LNCAP (cell line): ENCODE measurements around the gene SLC1A7.

Experiments
- TF ChIP-seq, protein P1 (sequence below): fragments of 450-650 bp; IDR thresholded peaks from 2 replicates; pipeline ENCODE4 v1.5.1; 2017; ENCODE audit warnings: mild to moderate bottlenecking

The SLC1A7 gene

DNA sequence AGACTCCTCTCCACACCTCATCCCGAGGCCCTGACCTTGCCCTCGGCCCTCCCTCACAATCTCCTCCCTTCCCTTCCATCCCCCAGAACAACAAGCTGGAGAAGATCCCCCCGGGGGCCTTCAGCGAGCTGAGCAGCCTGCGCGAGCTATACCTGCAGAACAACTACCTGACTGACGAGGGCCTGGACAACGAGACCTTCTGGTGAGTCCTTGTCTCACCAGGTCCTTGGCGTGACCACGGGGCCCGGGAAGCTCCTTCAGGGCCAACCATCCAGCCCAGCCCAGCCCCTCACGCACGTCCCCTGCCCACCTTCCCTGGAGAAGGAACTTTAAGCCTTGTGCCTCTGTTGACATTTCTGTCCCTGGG is 64.9 kb downstream of the SLC1A7 start:
- TF ChIP-seq, protein P1, sequence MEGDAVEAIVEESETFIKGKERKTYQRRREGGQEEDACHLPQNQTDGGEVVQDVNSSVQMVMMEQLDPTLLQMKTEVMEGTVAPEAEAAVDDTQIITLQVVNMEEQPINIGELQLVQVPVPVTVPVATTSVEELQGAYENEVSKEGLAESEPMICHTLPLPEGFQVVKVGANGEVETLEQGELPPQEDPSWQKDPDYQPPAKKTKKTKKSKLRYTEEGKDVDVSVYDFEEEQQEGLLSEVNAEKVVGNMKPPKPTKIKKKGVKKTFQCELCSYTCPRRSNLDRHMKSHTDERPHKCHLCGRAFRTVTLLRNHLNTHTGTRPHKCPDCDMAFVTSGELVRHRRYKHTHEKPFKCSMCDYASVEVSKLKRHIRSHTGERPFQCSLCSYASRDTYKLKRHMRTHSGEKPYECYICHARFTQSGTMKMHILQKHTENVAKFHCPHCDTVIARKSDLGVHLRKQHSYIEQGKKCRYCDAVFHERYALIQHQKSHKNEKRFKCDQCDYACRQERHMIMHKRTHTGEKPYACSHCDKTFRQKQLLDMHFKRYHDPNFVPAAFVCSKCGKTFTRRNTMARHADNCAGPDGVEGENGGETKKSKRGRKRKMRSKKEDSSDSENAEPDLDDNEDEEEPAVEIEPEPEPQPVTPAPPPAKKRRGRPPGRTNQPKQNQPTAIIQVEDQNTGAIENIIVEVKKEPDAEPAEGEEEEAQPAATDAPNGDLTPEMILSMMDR = no peak

DNA sequence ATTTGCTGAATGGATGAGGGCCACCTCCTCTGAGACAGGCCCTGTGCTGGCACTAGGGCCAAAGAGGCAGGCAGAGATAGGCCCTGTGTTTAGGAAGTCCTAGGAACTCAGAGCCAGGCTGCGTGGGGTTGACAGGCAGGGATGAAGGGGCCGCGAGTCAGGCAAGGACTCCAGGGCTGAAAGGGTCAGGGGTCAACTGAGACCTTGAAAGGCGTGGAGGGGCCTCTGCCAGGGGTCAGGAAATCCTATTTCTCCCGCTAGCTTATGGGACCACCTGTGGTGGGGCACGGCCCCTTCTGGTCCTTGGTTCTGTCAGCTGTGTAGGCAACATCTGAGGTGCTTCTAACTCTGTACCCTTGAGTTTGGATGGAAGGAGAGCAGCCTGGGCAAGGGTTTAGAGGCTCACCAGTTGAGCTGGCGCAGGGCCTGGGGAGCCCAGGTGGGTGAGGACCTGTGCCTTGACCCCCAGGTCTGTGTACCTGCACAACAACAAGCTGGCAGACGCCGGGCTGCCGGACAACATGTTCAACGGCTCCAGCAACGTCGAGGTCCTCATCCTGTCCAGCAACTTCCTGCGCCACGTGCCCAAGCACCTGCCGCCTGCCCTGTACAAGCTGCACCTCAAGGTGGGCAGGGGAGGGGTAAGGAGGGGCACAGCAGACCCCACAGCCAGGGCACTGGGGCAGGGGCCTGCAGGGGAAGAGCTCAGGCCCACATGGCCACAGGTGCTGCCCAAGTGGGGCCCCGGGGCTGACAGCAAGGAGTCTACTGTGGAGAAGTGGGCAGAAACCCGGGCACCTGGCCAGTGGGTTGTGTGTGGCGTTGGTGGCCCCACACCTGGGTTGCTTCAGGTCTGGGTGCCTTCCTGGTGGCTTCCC is 65.5 kb downstream of the SLC1A7 start:
- TF ChIP-seq, protein P1 = no peak

DNA sequence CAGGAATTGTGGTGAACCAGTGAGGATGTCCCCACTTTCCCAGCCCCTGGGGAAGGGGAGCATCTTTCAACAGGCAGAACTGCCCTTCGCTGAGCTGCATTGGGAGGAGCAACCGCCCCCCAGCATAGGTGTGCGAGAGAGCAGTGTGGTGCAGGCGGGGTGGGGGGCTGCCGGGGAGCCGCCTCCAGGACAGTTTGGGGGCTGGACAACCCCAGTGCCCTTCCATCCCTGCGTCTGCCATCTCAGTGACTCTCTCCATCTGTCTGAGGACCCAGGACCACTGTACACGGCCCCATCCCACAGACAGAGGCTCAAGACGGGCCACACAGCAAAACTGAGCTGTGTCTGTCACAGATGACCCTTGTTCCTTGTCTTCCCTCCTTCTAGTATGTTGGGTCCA is 66.3 kb downstream of the SLC1A7 start:
- TF ChIP-seq, protein P1 = no peak

DNA sequence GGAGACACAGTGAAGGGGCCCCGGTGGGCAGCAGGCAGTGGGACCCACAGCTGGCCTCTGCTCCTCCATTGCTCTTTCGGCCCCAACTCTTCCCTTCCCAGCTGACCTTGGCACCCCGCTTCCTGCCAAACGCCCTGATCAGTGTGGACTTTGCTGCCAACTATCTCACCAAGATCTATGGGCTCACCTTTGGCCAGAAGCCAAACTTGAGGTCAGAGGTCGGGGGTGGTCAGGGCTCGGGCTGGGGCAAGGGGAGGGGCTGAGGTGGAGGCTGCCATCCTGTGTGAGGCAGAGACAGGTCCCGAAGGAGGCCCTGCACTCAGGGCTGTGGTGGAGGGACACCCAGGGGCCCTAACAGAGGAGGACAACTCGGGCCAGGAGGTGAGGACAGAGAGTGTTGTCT is 66.7 kb downstream of the SLC1A7 start:
- TF ChIP-seq, protein P1 = no peak

DNA sequence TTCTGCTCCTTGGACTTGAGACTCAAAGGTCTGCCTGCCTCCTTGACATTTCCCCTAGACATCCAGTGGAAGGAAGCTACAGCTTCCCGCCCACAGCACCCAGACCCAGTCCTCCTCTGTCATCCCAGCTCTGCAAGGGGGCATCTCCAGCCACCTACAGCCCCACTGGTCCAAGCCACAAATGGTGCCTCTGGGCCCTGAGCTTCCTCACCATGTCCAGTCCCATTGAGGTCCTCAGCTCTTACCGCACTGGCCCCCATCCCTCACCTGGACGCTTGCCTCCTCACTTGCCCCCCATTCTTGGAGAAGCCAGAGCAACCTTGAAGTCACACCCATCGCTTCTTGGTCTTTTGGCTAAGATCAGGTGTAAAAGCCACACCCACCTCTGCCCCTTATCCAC is 67.2 kb downstream of the SLC1A7 start:
- TF ChIP-seq, protein P1 = no peak

DNA sequence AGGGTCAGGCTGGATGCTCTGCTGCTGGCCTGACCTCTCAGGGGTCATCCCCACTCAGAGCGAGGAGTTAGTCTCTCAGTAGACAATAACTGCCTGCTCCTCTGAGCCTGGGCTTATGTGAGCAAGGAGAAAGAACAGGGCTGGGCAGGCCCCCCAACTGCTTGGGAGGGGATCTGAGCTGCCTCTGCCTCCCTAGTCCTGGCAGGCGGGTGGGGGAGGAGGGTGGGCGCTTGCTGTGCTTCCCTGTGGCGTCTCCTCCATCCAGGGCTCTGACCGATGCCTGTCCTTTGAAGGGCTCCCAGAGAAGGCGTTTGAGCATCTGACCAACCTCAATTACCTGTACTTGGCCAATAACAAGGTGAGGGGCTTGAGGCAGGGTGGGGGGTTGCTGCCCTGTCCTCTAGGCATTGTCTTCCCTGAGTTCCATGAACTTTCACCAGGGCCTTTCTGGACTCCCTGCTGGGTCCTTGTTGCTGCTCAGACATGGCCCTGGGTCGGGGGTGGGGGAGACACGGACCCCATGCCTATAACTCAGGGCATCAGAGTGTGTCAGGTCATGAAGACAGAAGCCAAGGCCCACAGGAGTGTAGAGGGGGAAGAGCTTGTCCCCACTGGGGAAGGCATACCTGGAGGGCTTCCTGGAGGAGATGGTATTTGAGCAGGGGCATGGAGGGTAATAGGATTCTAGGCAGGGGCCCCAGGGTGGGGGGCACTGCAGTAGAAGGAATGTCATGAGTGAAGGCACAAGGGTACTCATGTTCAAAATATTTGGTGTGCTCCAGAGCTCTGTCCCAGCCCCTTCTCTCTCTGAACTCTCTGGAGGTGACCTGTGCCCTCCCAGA is 67.9 kb downstream of the SLC1A7 start:
- TF ChIP-seq, protein P1 = no peak

DNA sequence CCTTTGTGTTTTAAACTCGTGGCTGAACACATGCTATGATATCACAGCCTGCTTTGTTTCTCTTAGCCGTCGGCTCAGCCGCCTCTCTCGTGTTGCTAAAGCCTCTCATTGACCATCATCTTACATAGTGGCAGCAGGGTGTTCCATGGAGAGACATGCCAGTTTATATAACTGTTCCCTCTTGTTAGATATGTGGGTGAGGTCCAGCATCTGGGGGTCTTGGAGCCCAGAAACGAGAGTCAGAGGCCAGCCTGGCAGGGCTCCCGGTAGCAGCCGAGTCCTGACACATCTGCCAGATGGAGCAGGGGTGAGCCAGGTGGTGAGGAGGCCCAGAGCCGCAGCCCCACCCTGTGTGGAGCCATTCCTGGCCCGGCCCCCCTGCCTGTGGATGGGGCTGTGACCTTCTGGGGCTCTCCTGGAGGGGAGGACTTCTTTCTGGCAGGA is 68.5 kb downstream of the SLC1A7 start:
- TF ChIP-seq, protein P1 = no peak
